Tibial artery (tissue), 4 donors: ENCODE data around the gene RASAL3.
A peak's percentile ranks its signal among the peaks of the same experiment; 100 is the strongest.

Experiments
- DNase-seq, 2 donors: peaks; one replicate each; pipeline ENCODE4 v3.0.0-alpha.2; 2019
- H3K27ac ChIP-seq, 2 donors: fragments of 200-600 bp; sonication (generic) in 1 of 2; 1 replicate in 1 of 2; 2 replicates in 1 of 2; pipeline ENCODE4 v1.5.1; 2018 to 2019; ENCODE audit warnings: mild to moderate bottlenecking in 1 of 2
- H3K27me3 ChIP-seq, 2 donors: fragments of 200-600 bp; sonication (generic) in 1 of 2; one replicate each; pipeline versions ENCODE4 v1.5.1 to v1.6.0; 2016 to 2019
- H3K36me3 ChIP-seq, 3 donors: fragments of 200-600 bp; sonication (generic) in 2 of 3; one replicate each; pipeline ENCODE4 v1.5.1; 2016 to 2019; ENCODE audit warnings: mild to moderate bottlenecking in 2 of 3
- H3K4me1 ChIP-seq, 4 donors: fragments of 200-600 bp; sonication (generic) in 2 of 4; 1 replicate in 3 of 4; 2 replicates in 1 of 4; pipeline ENCODE4 v1.5.1; 2016 to 2019
- H3K4me3 ChIP-seq, 2 donors: fragments of 200-600 bp; sonication (generic) in 1 of 2; 1 replicate in 1 of 2; 2 replicates in 1 of 2; pipeline ENCODE4 v1.5.1; 2018 to 2019; ENCODE audit warnings: mild to moderate bottlenecking in 2 of 2
- H3K9me3 ChIP-seq, 3 donors: fragments of 200-600 bp; sonication (generic) in 1 of 3; one replicate each; pipeline ENCODE4 v1.5.1; 2016 to 2019
- CTCF ChIP-seq, 2 experiments: fragments of 200-600 bp in 1 of 2; fragments of 450-650 bp in 1 of 2; IDR thresholded peaks; one replicate each; pipeline ENCODE4 v1.5.1; 2017 to 2019; ENCODE audit warnings: antibody characterized with exemption in 2 of 2, mild to moderate bottlenecking in 1 of 2, moderate library complexity in 1 of 2
- intact Hi-C: fragments of 100-400 bp; cut with DNase I; formaldehyde crosslinking; loops from one replicate; pipeline ENCODE4 v1.15.0; 2023; ENCODE audit warnings: low total_unique reads

Gene RASAL3

GRCh38 chr19:15457701-15458484 is 6.5 kb downstream of the RASAL3 start:
- H3K4me1 ChIP-seq: peaks cover 0 to 31% (median 24%) of the 10 kb centered on the region in 4 donors
- peak overlapping the region in 1 of 2 donors; percentile 15 for H3K4me3 ChIP-seq
- intact Hi-C loops: no loop called here

GRCh38 chr19:15456871-15457700 is 7.3 kb downstream of the RASAL3 start:
- intact Hi-C loops: no loop called here
- Histone ChIP-seq H3K27ac (no peak overlapping the region), H3K27me3 (peaks cover 4 to 58% of the 10 kb centered on the region in 2 donors), H3K4me1 (peaks cover 0 to 39% (median 32%) of the 10 kb centered on the region in 4 donors), H3K9me3 (no peaks in the 10 kb centered on the region), H3K4me3 (peak overlapping the region in 1 of 2 donors; percentile 15), H3K36me3 (no peaks in the 10 kb centered on the region)
- no peak for DNase-seq
- no peak for TF ChIP-seq CTCF (IDR thresholded peaks at IDR 0.05)

More at GRCh38 chr19:15457701-15458484, 6.5 kb downstream of the RASAL3 start:
- peaks cover 4 to 58% of the 10 kb centered on the region in 2 donors for H3K27me3 ChIP-seq
- H3K9me3 ChIP-seq: no peaks in the 10 kb centered on the region
- DNase-seq: no peak
- no peak for TF ChIP-seq CTCF (IDR thresholded peaks at IDR 0.05)
- H3K36me3 ChIP-seq: no peaks in the 10 kb centered on the region
- no peak overlapping the region for H3K27ac ChIP-seq

- intact Hi-C loops: no loop called here
- Histone ChIP-seq H3K27me3 (peaks cover 4 to 52% of the 10 kb centered on the region in 2 donors), H3K9me3 (no peaks in the 10 kb centered on the region), H3K4me3 (no peak overlapping the region), H3K4me1 (peaks cover 0 to 43% (median 34%) of the 10 kb centered on the region in 4 donors), H3K27ac (no peak overlapping the region), H3K36me3 (no peaks in the 10 kb centered on the region)
- no peak for TF ChIP-seq CTCF (IDR thresholded peaks at IDR 0.05)
- no peak for DNase-seq
These were observed 7.9 kb downstream of the RASAL3 start for GRCh38 chr19:15456441-15456840.

- Histone ChIP-seq H3K4me3 (no peak overlapping the region), H3K9me3 (no peaks in the 10 kb centered on the region), H3K36me3 (no peaks in the 10 kb centered on the region), H3K4me1 (peaks cover 0 to 43% (median 34%) of the 10 kb centered on the region in 4 donors), H3K27ac (no peak overlapping the region), H3K27me3 (peaks cover 4 to 50% of the 10 kb centered on the region in 2 donors)
- intact Hi-C loops: no loop called here
- TF ChIP-seq CTCF (IDR thresholded peaks at IDR 0.05): no peak
- no peak for DNase-seq
These were observed 8.3 kb downstream of the RASAL3 start for GRCh38 chr19:15455996-15456395.

- peaks cover 0 to 45% (median 36%) of the 10 kb centered on the region in 4 donors for H3K4me1 ChIP-seq
- peaks cover 4 to 50% of the 10 kb centered on the region in 2 donors for H3K27me3 ChIP-seq
- no peak overlapping the region for H3K27ac ChIP-seq
- intact Hi-C loops: loop anchor here (5.0 kb wide), 1 partner anchor 98 kb away; no protein-coding TSS in a partner anchor
- TF ChIP-seq CTCF (IDR thresholded peaks at IDR 0.05): no peak
- H3K9me3 ChIP-seq: no peaks in the 10 kb centered on the region
- DNase-seq: peak in 1 of 2 donors; percentile 63
- H3K36me3 ChIP-seq: no peaks in the 10 kb centered on the region
- no peak overlapping the region for H3K4me3 ChIP-seq
These were observed 10.2 kb downstream of the RASAL3 start for GRCh38 chr19:15453906-15454860.
